HG03280 (cell line): ENCODE measurements around the gene MAP3K7.

Experiments
- ATAC-seq: cut with Tn5 transposase; IDR thresholded peaks from one replicate; pipeline ENCODE4 v1.9.1; 2021; ENCODE audit warnings: mild to moderate bottlenecking, moderate library complexity; ENCODE audit not compliant: unreplicated experiment

MAP3K7 gene

DNA sequence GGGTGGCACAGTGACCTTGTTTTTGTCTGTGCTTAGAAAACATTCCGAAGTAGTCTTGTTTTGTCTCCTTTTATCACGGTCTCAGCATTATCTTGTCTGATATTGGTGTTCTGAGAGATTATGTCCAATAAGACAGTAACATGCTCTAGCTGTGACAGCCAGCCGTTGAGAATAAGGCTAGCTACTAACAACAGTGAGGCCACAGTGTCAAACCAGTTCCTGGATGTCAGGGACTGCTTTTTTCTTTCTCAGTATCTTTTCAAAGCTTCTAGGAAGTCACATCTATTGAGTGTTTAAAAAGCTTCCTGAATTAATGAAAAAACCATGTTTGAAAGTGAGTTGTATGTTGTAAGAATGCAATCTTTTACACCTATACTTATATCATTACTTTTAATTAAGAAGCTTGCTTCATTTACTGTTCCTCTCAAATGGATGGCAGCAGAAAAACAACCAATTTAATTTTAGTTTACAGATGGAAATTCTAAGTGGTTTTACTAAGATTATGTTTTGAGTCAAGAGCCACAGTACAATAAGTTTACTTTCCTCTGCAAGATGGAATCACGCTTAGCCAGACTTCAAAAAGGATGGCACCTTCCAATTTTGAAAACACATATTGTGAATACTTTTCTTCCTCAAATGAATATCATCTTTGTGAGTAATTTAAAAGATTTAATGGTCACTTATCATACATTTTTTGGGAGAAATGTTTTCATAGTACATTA, 53.1 kb downstream of the MAP3K7 start:
- no peak for ATAC-seq

DNA sequence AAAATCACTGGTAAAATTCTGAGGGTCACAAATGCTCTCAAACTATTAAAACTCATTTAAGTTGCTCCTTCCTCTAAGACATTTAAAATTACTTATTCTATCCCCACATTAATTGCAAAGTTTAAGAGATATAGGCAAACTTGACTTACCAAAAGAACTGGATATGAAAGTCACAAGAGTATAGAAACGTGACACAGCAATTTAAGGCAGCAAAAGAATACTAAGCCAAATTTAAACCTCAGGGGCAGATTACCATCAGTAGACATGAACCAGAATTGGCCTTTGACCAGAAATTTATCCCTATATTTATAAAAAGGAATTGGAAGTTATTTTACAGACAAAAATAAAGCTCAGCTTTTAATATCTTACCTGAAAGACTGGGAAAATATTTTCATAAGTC, 56.0 kb downstream of the MAP3K7 start:
- ATAC-seq: no peak

- ATAC-seq: no peak
These were observed 61.5 kb downstream of the MAP3K7 start for GRCh38 chr6:90525421-90525820.

- ATAC-seq: no peak
These were observed 63.0 kb downstream of the MAP3K7 start for GRCh38 chr6:90523779-90524310.

- ATAC-seq: no peak
These were observed 64.9 kb downstream of the MAP3K7 start for GRCh38 chr6:90521955-90522354.

DNA sequence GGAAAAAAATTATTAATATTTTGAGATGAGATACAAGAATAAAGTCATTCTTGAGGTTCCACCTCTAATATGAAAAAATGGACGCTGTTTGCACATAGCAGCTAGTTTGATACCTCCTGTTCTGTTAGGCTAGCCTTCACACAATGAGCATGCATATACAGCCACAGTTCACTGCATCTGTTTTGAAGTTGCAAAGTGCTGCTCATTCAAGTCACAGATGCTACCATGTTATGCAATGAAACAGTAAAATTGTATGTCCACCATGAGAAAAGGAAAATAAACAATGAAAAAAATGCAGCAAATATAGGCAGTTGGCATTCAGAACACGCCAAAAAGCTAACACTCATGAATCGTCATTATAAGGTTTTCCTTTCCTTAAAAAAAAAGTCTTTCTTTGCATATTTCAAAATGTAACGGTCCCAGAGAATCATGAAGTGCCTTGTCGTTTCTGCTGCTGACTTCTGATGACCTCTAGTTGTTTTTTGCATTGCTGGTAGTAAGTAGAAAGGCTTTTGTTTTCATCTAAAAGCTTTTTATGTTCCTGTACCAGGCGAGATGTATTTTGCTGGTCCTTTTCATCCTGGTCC, 70.7 kb downstream of the MAP3K7 start:
- ATAC-seq: no peak

GRCh38 chr6:90514496-90514895, 72.4 kb downstream of the MAP3K7 start:
- ATAC-seq: no peak

DNA sequence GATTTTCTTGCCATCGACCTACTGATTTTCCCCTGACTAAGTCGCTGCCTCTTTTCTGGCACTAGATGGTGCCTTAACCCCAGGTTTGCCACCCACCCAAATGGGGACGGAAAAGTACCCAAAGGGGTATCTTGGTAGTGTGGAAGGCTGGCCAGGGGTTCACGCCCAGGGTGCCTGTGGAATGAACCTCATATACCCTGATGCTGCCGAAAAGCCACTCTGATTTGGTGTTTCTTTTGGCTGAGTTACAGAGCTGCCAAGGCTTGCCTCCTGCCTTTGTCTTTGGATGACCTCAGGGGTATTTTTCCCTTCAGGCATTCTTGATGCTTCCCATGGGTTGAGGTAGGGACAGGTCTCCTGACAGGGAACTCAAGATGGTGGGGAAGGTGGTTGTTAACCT, 78.1 kb downstream of the MAP3K7 start:
- ATAC-seq: no peak

DNA sequence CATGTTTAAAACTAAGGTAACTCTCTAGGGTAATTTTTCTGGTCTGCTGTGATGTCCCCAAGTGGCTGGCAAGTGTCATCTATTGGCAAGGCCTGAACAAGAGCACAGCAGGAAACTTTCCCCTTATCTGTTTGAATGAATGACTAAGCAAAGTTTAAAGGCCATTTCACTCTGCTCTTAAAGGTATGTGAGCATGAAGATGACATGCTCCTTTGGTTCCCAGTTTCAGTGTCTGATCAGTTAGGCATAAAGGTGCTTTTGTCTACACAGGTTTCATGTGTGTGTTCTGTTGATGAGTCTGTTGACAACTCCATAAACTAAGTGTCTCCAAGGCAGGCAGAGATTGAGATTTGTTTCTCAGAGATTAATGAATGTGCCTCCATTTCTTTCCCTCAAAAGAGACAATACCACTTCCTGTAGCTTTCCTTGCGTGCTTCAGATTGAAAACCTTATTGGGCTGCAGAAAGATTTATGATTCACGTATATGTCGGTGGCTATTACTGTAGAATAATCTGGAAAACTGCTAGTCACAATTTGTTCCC, 83.9 kb downstream of the MAP3K7 start:
- no peak for ATAC-seq

GRCh38 chr6:90502381-90502780, 84.5 kb downstream of the MAP3K7 start:
- no peak for ATAC-seq

GRCh38 chr6:90500458-90500857, 86.4 kb downstream of the MAP3K7 start:
- ATAC-seq: no peak

DNA sequence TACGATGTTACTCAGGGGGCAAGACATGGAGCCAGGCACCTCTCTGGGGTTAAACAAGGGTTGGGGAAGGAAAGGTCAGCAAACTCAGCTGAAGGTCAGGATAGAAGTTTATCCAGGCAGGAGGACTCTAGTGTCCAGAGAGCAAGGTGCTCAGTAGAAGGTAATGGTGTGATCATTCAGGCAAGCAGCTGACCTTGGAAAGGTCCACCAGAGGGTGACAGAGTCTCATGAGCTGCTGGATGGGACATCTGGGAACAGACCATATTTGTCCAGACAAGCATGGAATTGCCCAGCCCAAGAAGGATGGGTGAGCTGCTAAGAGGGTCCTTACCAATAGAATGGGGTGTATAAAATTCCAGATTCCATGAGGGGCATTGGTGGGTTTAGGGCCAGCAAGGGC, 89.5 kb downstream of the MAP3K7 start:
- no peak for ATAC-seq

- no peak for ATAC-seq
These were observed 90.4 kb downstream of the MAP3K7 start for GRCh38 chr6:90496258-90497016.

DNA sequence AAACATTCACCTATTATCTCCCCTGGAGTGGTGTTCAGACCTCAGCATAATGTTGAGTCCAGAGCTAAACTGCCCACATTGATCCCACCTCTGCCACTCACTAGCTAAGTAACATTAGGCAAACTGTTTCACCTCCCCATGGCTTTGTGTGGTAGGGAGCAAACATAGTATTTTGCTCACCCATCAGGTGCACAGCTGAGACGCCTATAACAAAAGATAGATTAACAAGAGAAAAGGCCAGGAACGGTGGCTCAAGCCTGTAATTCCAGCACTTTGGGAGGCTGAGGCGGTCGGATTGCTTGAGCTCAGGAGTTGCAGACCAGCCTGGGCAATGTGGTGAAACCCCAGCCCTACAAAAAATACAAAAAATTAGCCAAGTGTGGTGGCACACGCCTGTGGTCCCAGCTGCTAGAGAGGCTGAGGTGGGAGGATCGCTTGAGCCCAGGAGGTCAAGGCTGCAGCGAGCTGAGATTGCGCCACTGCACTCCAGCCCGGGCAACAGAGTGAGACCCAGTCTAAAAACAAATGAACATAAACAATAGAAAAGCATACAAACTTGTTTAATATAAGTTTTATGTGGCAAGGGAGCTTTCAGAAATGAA, 91.6 kb downstream of the MAP3K7 start:
- ATAC-seq: no peak

GRCh38 chr6:90494067-90494780, 92.6 kb downstream of the MAP3K7 start:
- ATAC-seq: no peak

- ATAC-seq: no peak
These were observed 93.5 kb downstream of the MAP3K7 start for GRCh38 chr6:90493332-90493731.

DNA sequence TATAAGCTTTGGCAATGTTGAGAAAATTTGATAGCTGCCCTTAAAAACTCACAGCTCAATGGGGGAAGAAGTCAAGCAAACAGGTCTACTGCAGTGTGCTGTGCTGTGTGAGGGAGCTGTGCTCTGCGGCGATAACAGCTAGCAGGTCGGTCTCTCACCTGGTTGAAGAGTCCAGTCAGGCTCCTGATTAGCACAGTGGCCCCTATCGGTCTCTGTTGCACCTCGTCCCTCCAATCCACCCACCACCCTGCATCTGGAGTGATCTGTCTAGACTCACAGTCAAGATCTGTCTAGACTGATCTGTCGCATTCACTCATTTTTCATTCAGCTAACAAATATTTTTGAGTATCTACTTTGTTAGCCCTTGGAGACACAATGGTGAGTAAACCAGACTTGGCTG, 94.1 kb downstream of the MAP3K7 start:
- ATAC-seq: no peak

- ATAC-seq: no peak
These were observed 94.5 kb downstream of the MAP3K7 start for GRCh38 chr6:90492369-90492768.

GRCh38 chr6:90490030-90490716, 96.7 kb downstream of the MAP3K7 start:
- ATAC-seq: no peak

DNA sequence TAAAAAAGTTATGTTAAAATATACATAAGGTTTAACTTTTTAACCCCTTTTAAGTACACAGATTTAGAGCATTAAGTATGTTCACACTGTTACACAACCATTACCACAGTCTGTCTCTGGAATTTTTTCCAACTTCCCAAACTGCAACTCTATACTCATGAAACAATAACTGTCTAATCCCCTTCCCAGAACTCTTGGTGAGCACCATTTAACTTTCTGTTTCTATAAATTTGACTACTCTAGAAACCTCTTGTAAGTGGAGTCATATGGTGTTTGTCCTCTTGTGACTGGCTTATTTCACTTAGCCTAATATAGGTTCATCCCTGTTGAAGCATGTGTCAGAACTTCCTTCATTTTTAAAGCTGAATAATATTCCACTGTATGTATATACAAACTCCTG, 98.1 kb downstream of the MAP3K7 start:
- no peak for ATAC-seq
